GM11168 (cell line): ENCODE measurements around the gene EIF2B2.

Experiments
- in situ Hi-C: fragments of 300-500 bp; cut with MboI; formaldehyde crosslinking; loops from one replicate; pipeline ENCODE4 v1.12.0; 2022; ENCODE audit warnings: low sequenced_read_pairs; ENCODE audit not compliant: unreplicated experiment

EIF2B2 gene

DNA sequence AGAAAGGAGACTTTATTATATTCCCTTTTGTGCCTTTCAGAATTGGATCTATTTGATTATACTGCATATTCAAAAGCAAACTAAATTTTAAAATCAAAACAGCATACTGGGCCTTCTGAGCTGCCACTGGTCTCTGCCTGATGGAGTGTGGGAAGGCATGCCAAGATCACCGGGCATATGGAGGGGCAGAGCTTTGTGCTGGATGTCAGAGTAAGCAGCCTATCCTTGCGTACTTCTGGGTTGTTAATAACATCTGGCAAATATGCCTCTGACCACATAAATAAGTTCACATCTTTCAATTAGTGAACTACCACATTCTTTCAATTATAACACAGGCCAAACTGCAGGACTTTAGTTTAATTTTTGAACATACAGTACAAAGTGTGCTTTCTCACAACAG, 30.2 kb downstream of the EIF2B2 start:
- in situ Hi-C loops = no loop called here

DNA sequence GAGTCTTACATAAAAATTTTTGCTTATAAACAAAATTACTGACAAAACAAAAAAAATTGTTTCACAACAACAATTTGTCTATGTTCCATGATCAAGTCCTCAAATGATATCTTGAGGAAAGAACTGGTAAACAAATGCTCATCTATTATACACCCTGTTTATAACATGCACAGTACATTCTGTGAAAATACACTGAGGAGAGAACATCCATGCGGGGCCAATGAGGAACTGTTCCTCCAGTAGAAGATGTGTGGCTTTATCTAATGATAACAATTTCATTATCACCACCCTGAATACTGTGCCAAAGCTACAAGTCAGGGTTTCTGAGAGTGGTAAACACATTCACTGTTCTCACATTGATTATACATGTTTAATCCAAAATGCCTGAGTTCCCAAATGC, 37.8 kb downstream of the EIF2B2 start:
- in situ Hi-C loops = no loop called here

DNA sequence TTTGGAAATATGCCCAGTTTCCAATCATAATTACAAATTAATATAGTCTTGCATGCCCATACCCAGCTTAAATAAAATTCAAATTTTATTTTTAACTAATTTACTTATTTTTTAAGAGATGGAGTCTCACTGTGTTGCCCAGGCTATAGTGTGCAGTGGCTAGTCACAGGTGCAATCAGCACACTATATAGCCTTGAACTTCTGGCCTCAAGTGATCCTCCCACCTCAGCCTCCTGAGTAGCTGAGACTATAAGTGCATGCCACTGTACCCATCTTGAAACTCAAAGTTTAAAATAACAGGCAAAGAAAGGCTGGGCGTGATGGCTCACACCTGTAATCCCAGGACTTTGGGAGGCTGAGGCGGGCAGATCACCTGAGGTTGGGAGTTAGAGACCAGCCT, 38.2 kb downstream of the EIF2B2 start:
- in situ Hi-C loops = no loop called here

GRCh38 chr14:75041613-75042012, 38.9 kb downstream of the EIF2B2 start:
- in situ Hi-C loops = no loop called here

GRCh38 chr14:75042035-75042434, 39.3 kb downstream of the EIF2B2 start:
- in situ Hi-C loops = no loop called here

- in situ Hi-C loops = no loop called here
Observed at GRCh38 chr14:75044322-75044721, 41.6 kb downstream of the EIF2B2 start.

GRCh38 chr14:75044752-75045151, 42.0 kb downstream of the EIF2B2 start:
- in situ Hi-C loops = no loop called here

- in situ Hi-C loops = no loop called here
Observed at GRCh38 chr14:75046275-75046674, 43.6 kb downstream of the EIF2B2 start.

DNA sequence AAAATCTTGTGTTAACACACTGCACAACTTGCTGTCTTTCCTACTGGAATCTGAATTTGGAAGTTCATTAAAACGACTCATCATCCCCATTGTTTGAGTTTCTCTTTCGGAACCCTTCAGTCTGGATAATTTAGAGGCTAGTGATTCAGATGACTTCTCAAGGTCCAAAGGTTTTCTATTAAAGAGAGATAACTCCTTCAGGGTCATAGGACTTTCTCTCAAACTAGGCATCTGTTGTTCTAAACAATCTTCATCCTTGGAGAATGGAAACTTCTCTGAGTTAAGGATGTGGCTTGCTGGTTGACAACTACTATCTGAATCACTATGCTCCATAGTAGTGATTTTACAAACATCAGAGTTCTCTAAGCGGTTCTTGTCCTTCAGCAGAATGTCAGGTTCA, 44.2 kb downstream of the EIF2B2 start:
- in situ Hi-C loops = no loop called here

GRCh38 chr14:75047506-75047905, 44.8 kb downstream of the EIF2B2 start:
- in situ Hi-C loops = no loop called here

DNA sequence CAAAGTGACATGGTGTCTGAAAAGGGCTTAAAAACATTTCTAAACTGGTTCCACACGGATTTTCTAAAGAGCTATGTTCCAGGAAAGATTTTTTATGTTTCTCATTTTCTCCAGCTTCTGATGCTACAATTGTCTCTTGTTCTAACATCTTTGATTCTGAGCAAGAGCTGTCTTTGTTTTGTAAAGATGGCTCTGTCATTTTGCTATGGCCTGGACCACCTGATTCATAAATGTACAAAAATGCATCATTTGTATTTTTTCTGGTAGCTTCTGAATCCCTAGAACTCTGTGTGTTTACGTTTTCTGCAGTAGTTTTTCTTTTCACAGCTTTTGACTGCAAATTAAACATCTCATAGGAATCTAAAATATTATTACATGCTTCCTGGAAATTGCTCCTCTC, 45.4 kb downstream of the EIF2B2 start:
- in situ Hi-C loops = no loop called here

GRCh38 chr14:75049136-75049535, 46.4 kb downstream of the EIF2B2 start:
- in situ Hi-C loops = no loop called here

DNA sequence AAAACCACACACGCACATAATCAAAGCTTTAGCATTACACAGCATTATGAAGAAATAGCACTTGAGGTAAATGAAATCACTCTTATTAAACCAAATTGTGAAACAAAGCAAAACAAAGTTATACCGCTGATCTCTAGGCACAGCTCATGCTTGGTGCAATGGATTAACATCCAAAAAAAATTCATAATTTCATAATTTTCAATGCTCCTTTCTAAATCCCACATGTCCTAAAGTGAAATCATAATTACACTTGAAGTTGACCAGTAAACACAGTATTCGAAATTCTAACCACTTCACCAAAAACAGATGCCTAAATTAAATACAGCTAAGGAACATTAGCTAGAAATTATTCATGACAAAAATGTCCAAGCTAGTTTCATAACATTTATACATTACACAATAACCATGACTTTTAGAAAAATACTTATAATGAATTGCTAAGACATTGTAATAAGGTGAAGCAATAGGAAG, 47.0 kb downstream of the EIF2B2 start:
- in situ Hi-C loops = no loop called here

DNA sequence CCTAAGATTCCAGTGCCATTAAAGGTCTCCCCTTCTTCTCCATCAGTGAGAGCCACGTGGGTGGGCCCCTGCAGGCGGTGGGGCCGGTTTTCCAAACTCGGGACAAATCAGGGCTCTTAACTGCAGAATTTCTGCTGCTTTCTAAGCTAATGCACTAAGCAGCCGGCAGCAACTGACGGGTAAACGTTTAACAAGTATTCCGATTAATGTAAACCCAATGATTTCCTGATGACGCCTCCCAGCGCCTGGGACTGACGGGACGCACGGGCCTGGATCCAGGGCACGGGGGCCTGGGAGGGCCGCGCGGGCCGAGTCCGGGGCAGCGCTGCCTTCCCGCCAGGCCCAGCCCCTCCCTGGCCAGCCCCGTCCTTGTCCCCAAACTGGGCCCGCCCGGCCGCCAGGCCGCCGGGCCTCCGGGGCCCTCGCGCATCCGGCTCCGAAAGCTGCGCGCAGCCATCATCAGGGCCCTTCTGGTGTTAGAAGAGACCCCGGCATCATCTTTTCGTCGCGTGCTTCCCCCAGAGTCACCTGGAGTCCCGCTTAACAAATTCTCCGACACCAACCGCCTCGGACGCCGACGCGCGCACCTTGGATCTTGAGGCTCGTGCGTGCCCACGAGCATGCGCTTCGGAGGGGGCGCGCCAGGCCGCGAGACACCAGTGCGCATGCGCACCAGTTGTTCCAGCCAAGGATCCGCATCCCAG, 48.3 kb downstream of the EIF2B2 start, which contains the start of gene MLH3:
Gene MLH3, minus strand, starts transcription at position 616 of the 704 bp plus-strand sequence. CDS start 1,812 bp downstream, outside the sequence.
- in situ Hi-C loops = no loop called here

- in situ Hi-C loops = no loop called here
Observed at GRCh38 chr14:75051556-75051899, 48.8 kb downstream of the EIF2B2 start.

GRCh38 chr14:75053396-75054291, 50.9 kb downstream of the EIF2B2 start:
- in situ Hi-C loops = no loop called here

DNA sequence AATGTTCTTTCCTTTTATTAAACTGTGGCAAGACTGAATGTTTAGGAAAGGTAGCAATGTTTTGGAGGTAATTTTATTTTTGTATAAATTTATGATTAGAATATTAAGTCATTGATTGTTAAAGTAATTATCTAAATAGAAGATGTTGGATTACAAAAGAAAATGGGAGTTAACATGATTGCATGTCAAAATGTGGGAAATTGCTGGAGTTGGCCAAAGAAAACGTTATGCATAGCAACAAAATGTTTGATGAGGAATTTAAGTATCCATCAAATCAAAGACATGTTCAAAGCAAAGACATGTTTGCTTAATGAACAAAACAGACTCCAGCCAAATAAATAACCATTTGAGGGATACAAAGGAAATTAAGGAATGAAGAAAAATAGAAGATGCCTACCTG, 51.7 kb downstream of the EIF2B2 start:
- in situ Hi-C loops = no loop called here

- in situ Hi-C loops = no loop called here
Observed at GRCh38 chr14:75059642-75060041, 56.9 kb downstream of the EIF2B2 start.

DNA sequence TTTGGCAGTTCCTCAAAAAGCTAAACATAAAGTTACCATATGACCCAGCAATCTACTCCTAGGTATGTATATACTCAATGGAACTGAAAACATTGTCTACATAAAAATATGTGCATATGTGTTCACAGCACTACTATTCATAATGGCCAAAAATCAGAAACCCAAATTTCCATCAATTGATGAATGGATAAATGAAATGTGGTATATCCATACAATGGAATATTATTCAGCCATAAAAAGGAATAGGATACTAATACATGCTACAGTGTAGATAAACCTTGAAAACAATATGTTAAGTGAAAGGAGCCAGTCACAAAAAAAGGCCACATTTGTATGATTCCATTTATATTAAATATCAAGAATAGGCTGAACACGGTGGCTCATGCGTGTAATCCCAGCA, 57.7 kb downstream of the EIF2B2 start:
- in situ Hi-C loops = no loop called here
